ENCODE results near the gene ALCAM.

Gene ALCAM

GRCh38 chr3:105616374-105617121 is 249.8 kb downstream of the ALCAM start:
- Histone ChIP-seq H3K9me3 (ENCODE audit: insufficient read depth, low read length) (no peaks in the 10 kb centered on the region), H3K9ac (ENCODE audit: insufficient read length, low read depth) (no peak overlapping the region), H3K4me1 (ENCODE audit: insufficient read depth, insufficient read length) (no peaks in the 10 kb centered on the region), H3K27me3 (ENCODE audit: insufficient read depth, insufficient read length) (no peaks in the 10 kb centered on the region), H3K4me3 (ENCODE audit: insufficient read length, low read depth) (no peak overlapping the region), H3K36me3 (ENCODE audit: insufficient read depth, insufficient read length, low read length) (no peaks in the 10 kb centered on the region)
- TF ChIP-seq SUZ12 (IDR thresholded peaks at IDR 0.05; ENCODE audit: extremely low read depth, insufficient read depth, insufficient read length): no peak
- TF ChIP-seq ZNF274 (IDR thresholded peaks at IDR 0.05; ENCODE audit: low read depth, low read length): no peak
- TF ChIP-seq YY1 (IDR thresholded peaks at IDR 0.05; ENCODE audit: insufficient read depth, insufficient read length): no peak
- DNase-seq (ENCODE audit: low read depth, low spot score): no peak

GRCh38 chr3:105618556-105618955 is 251.8 kb downstream of the ALCAM start:
- TF ChIP-seq SUZ12 (IDR thresholded peaks at IDR 0.05; ENCODE audit: extremely low read depth, insufficient read depth, insufficient read length): no peak
- no peak for TF ChIP-seq ZNF274 (IDR thresholded peaks at IDR 0.05; ENCODE audit: low read depth, low read length)
- TF ChIP-seq YY1 (IDR thresholded peaks at IDR 0.05; ENCODE audit: insufficient read depth, insufficient read length): no peak
- H3K27me3 ChIP-seq (ENCODE audit: insufficient read depth, insufficient read length): no peaks in the 10 kb centered on the region
- H3K9ac ChIP-seq (ENCODE audit: insufficient read length, low read depth): no peak overlapping the region
- DNase-seq (ENCODE audit: low read depth, low spot score): no peak
- H3K9me3 ChIP-seq (ENCODE audit: insufficient read depth, low read length): no peaks in the 10 kb centered on the region
- H3K36me3 ChIP-seq (ENCODE audit: insufficient read depth, insufficient read length, low read length): no peaks in the 10 kb centered on the region
- H3K4me3 ChIP-seq (ENCODE audit: insufficient read length, low read depth): no peak overlapping the region
- H3K4me1 ChIP-seq (ENCODE audit: insufficient read depth, insufficient read length): no peaks in the 10 kb centered on the region

- Histone ChIP-seq H3K9ac (ENCODE audit: insufficient read length, low read depth) (no peak overlapping the region), H3K36me3 (ENCODE audit: insufficient read depth, insufficient read length, low read length) (no peaks in the 10 kb centered on the region)
- TF ChIP-seq ZNF274 (IDR thresholded peaks at IDR 0.05; ENCODE audit: low read depth, low read length): no peak
- TF ChIP-seq SUZ12 (IDR thresholded peaks at IDR 0.05; ENCODE audit: extremely low read depth, insufficient read depth, insufficient read length): no peak
- no peak for TF ChIP-seq YY1 (IDR thresholded peaks at IDR 0.05; ENCODE audit: insufficient read depth, insufficient read length)
Observed at GRCh38 chr3:105619651-105620050, 252.9 kb downstream of the ALCAM start.

GRCh38 chr3:105620236-105620635 is 253.5 kb downstream of the ALCAM start:
- no peak for TF ChIP-seq YY1 (IDR thresholded peaks at IDR 0.05; ENCODE audit: insufficient read depth, insufficient read length)
- Histone ChIP-seq H3K4me3 (ENCODE audit: insufficient read length, low read depth) (no peak overlapping the region), H3K36me3 (ENCODE audit: insufficient read depth, insufficient read length, low read length) (no peaks in the 10 kb centered on the region), H3K9ac (ENCODE audit: insufficient read length, low read depth) (no peak overlapping the region), H3K4me1 (ENCODE audit: insufficient read depth, insufficient read length) (no peaks in the 10 kb centered on the region), H3K27me3 (ENCODE audit: insufficient read depth, insufficient read length) (no peaks in the 10 kb centered on the region), H3K9me3 (ENCODE audit: insufficient read depth, low read length) (no peaks in the 10 kb centered on the region)
- DNase-seq (ENCODE audit: low read depth, low spot score): no peak

More at GRCh38 chr3:105619651-105620050, 252.9 kb downstream of the ALCAM start:
- H3K9me3 ChIP-seq (ENCODE audit: insufficient read depth, low read length): no peaks in the 10 kb centered on the region
- no peak for DNase-seq (ENCODE audit: low read depth, low spot score)
- H3K4me3 ChIP-seq (ENCODE audit: insufficient read length, low read depth): no peak overlapping the region
- H3K4me1 ChIP-seq (ENCODE audit: insufficient read depth, insufficient read length): no peaks in the 10 kb centered on the region
- H3K27me3 ChIP-seq (ENCODE audit: insufficient read depth, insufficient read length): no peaks in the 10 kb centered on the region

GRCh38 chr3:105622169-105622568 is 255.5 kb downstream of the ALCAM start:
- Histone ChIP-seq H3K4me3 (ENCODE audit: insufficient read length, low read depth) (no peak overlapping the region), H3K36me3 (ENCODE audit: insufficient read depth, insufficient read length, low read length) (no peaks in the 10 kb centered on the region), H3K9me3 (ENCODE audit: insufficient read depth, low read length) (no peaks in the 10 kb centered on the region), H3K9ac (ENCODE audit: insufficient read length, low read depth) (no peak overlapping the region), H3K4me1 (ENCODE audit: insufficient read depth, insufficient read length) (no peaks in the 10 kb centered on the region), H3K27me3 (ENCODE audit: insufficient read depth, insufficient read length) (no peaks in the 10 kb centered on the region)
- no peak for DNase-seq (ENCODE audit: low read depth, low spot score)
- no peak for TF ChIP-seq SUZ12 (IDR thresholded peaks at IDR 0.05; ENCODE audit: extremely low read depth, insufficient read depth, insufficient read length)
- TF ChIP-seq ZNF274 (IDR thresholded peaks at IDR 0.05; ENCODE audit: low read depth, low read length): no peak
- no peak for TF ChIP-seq YY1 (IDR thresholded peaks at IDR 0.05; ENCODE audit: insufficient read depth, insufficient read length)

Measured in NT2/D1 (cell line).